H1 (cell line): ENCODE measurements around the gene MMS22L. TPM values are rescaled to one million over a fixed set of nuclear protein-coding genes. Genes with fewer than 3 reads are reported as not detected.

Source experiments
- CTCF ChIA-PET: fragments of 300-600 bp; sonication (Branson Sonifier 250); formaldehyde crosslinking; loops from one replicate; lab custom pipeline; 2021; ENCODE audit not compliant: partially characterized antibody; lab: Charles Lee
- POLR2A ChIA-PET: fragments of 300-600 bp; sonication (Branson Sonifier 250); formaldehyde crosslinking; loops from one replicate; lab custom pipeline; 2021; ENCODE audit warnings: inconsistent platforms; ENCODE audit not compliant: partially characterized antibody; lab: Charles Lee
- DNase-seq, 2 experiments: peaks; one replicate each; pipeline versions ENCODE4 v3.0.0 to v3.0.0-alpha.2; 2010 to 2022; ENCODE audit warnings: low spot score in 2 of 2, low read depth in 1 of 2, mixed read lengths in 1 of 2
- FAIRE-seq: peaks from 2 replicates; lab custom pipeline; 2011; peaks lifted over from hg19 to GRCh38; lab: Jason Lieb, UNC
- H2AFZ ChIP-seq: 2 replicates; pipeline ENCODE4 v1.8.1; 2012; ENCODE audit warnings: low read length, inconsistent platforms
- H2AK5ac ChIP-seq: 2 replicates; pipeline ENCODE4 v1.6.1; 2013; ENCODE audit warnings: low read depth, low read length
- H2BK120ac ChIP-seq: replicated peaks from 2 replicates; pipeline ENCODE3; 2013; ENCODE audit warnings: low read depth, low read length, inconsistent platforms
- H2BK12ac ChIP-seq: 2 replicates; pipeline ENCODE4 v1.6.1; 2013; ENCODE audit warnings: low read depth, low read length
- H2BK15ac ChIP-seq: 2 replicates; pipeline ENCODE4 v1.6.1; 2013; ENCODE audit warnings: low read length
- H2BK20ac ChIP-seq: 2 replicates; pipeline ENCODE4 v1.6.1; 2013; ENCODE audit warnings: low read length
- H2BK5ac ChIP-seq: 2 replicates; pipeline ENCODE4 v1.6.1; 2013; ENCODE audit warnings: low read depth, low read length
- H3K14ac ChIP-seq: 2 replicates; pipeline ENCODE4 v1.6.1; 2013; ENCODE audit warnings: inconsistent platforms; ENCODE audit not compliant: insufficient read length
- H3K18ac ChIP-seq: 2 replicates; pipeline ENCODE4 v1.6.1; 2013; ENCODE audit warnings: low read length; ENCODE audit errors: extremely low read depth
- H3K23ac ChIP-seq: 2 replicates; pipeline ENCODE4 v1.6.1; 2013; ENCODE audit warnings: inconsistent platforms; ENCODE audit not compliant: insufficient read length
- H3K23me2 ChIP-seq: 2 replicates; pipeline ENCODE4 v1.6.1; 2013; ENCODE audit warnings: low read depth, low read length
- H3K27ac ChIP-seq: 2 replicates; pipeline ENCODE4 v1.6.1; 2011; ENCODE audit warnings: low read depth, low read length, inconsistent platforms
- H3K27me3 ChIP-seq, 4 experiments: replicated peaks in 1 of 4; 1 replicate in 1 of 4; 2 replicates in 3 of 4; pipeline versions ENCODE4 v1.6.1 to v1.8.1; 2011 to 2013; ENCODE audit warnings: low read length in 3 of 4, mild to moderate bottlenecking in 3 of 4, inconsistent platforms in 2 of 4, mixed read lengths in 2 of 4, moderate library complexity in 1 of 4; ENCODE audit not compliant: control insufficient read depth in 3 of 4, insufficient read depth in 3 of 4; ENCODE audit errors: extremely low read depth in 1 of 4
- H3K36me3 ChIP-seq, 4 experiments: 2 replicates each; pipeline versions ENCODE4 v1.6.1 to v1.8.1; 2011 to 2013; ENCODE audit warnings: mild to moderate bottlenecking in 4 of 4, low read length in 3 of 4, moderate library complexity in 2 of 4, control low read depth in 1 of 4, inconsistent platforms in 1 of 4; ENCODE audit not compliant: insufficient read depth in 4 of 4, control insufficient read depth in 2 of 4
- H3K4ac ChIP-seq: replicated peaks from 2 replicates; pipeline ENCODE3; 2013; ENCODE audit warnings: low read length, low read depth, mixed read lengths, inconsistent platforms; ENCODE audit not compliant: insufficient read length
- H3K4me1 ChIP-seq, 4 experiments: replicated peaks in 1 of 4; 1 replicate in 1 of 4; 2 replicates in 3 of 4; pipeline versions ENCODE4 v1.6.1 to v1.8.1; 2011 to 2013; ENCODE audit warnings: low read length in 3 of 4, inconsistent platforms in 2 of 4, mixed read lengths in 1 of 4; ENCODE audit not compliant: insufficient read depth in 4 of 4, control insufficient read depth in 3 of 4
- H3K4me2 ChIP-seq, 2 experiments: 2 replicates each; pipeline versions ENCODE4 v1.6.1 to v1.8.1; 2011 to 2013; ENCODE audit warnings: low read depth in 2 of 2, low read length in 2 of 2, control low read depth in 1 of 2, inconsistent platforms in 1 of 2, mild to moderate bottlenecking in 1 of 2; ENCODE audit not compliant: insufficient read depth in 1 of 2
- H3K4me3 ChIP-seq, 4 experiments: fragments of 200-600, 300-600 bp in 1 of 4; sonication (generic), shearing (Covaris generic), sonication (Bioruptor Twin) in 1 of 4; 2 replicates each; pipeline versions ENCODE4 v1.5.1 to v1.8.1; 2011 to 2016; ENCODE audit warnings: low read length in 4 of 4, low read depth in 3 of 4, control low read depth in 2 of 4, inconsistent platforms in 2 of 4, mild to moderate bottlenecking in 2 of 4, mixed read lengths in 1 of 4, moderate library complexity in 1 of 4; ENCODE audit not compliant: insufficient read depth in 2 of 4; ENCODE audit errors: extremely low read depth in 1 of 4
- H3K56ac ChIP-seq: replicated peaks from 2 replicates; pipeline ENCODE3; 2013; ENCODE audit warnings: low read depth, mild to moderate bottlenecking, mixed read lengths, low read length, inconsistent platforms; ENCODE audit not compliant: insufficient read length
- H3K79me1 ChIP-seq: 2 replicates; pipeline ENCODE4 v1.6.1; 2013; ENCODE audit warnings: low read depth, low read length, control low read depth
- H3K79me2 ChIP-seq, 2 experiments: 2 replicates each; pipeline versions ENCODE4 v1.6.1 to v1.8.1; 2012 to 2013; ENCODE audit warnings: low read length in 2 of 2, mild to moderate bottlenecking in 2 of 2, inconsistent platforms in 1 of 2; ENCODE audit not compliant: insufficient read depth in 2 of 2, control insufficient read depth in 1 of 2
- H3K9ac ChIP-seq, 4 experiments: replicated peaks in 1 of 4; 1 replicate in 1 of 4; 2 replicates in 3 of 4; pipeline versions ENCODE4 v1.6.1 to v1.8.1; 2011 to 2013; ENCODE audit warnings: low read depth in 3 of 4, low read length in 3 of 4, control low read depth in 2 of 4, mild to moderate bottlenecking in 2 of 4, moderate library complexity in 2 of 4, inconsistent platforms in 1 of 4; ENCODE audit errors: extremely low read depth in 1 of 4
- H3K9me3 ChIP-seq, 2 experiments: 2 replicates each; pipeline versions ENCODE4 v1.6.1 to v1.8.1; 2012 to 2013; ENCODE audit warnings: mild to moderate bottlenecking in 2 of 2, moderate library complexity in 2 of 2, control low read depth in 1 of 2, inconsistent platforms in 1 of 2, low read depth in 1 of 2, low read length in 1 of 2, mixed read lengths in 1 of 2; ENCODE audit not compliant: insufficient read depth in 2 of 2
- H4K20me1 ChIP-seq, 2 experiments: replicated peaks in 1 of 2; 2 replicates each; pipeline versions ENCODE3 to v1.8.1; 2011 to 2013; ENCODE audit warnings: inconsistent platforms in 2 of 2, low read length in 2 of 2, mild to moderate bottlenecking in 1 of 2; ENCODE audit not compliant: insufficient read depth in 2 of 2, control insufficient read depth in 1 of 2
- H4K5ac ChIP-seq: 2 replicates; pipeline ENCODE4 v1.6.1; 2013; ENCODE audit warnings: low read length, low read depth, mixed read lengths, inconsistent platforms; ENCODE audit not compliant: insufficient read length
- H4K8ac ChIP-seq: 2 replicates; pipeline ENCODE4 v1.8.0; 2013; ENCODE audit warnings: mild to moderate bottlenecking, moderate library complexity, low read length, inconsistent platforms; ENCODE audit not compliant: insufficient read depth; ENCODE audit errors: extremely low read depth
- H4K91ac ChIP-seq: replicated peaks from 2 replicates; pipeline ENCODE3; 2013; ENCODE audit warnings: low read length, mixed read lengths, inconsistent platforms; ENCODE audit not compliant: insufficient read length
- CEBPB ChIP-seq: IDR thresholded peaks from 2 replicates; pipeline ENCODE4 v1.6.1; 2012; ENCODE audit warnings: low read depth, low read length
- CHD2 ChIP-seq: IDR thresholded peaks from 2 replicates; pipeline ENCODE4 v1.6.1; 2012; ENCODE audit warnings: low read length, improper control_type of control experiment
- JUN ChIP-seq: IDR thresholded peaks from 2 replicates; pipeline ENCODE4 v1.6.1; 2011; ENCODE audit warnings: low read depth, mild to moderate bottlenecking, improper control_type of control experiment, low read length
- MAX ChIP-seq: IDR thresholded peaks from 2 replicates; pipeline ENCODE4 v1.6.1; 2012; ENCODE audit warnings: inconsistent platforms
- RFX5 ChIP-seq: IDR thresholded peaks from 2 replicates; pipeline ENCODE4 v1.6.1; 2011; ENCODE audit warnings: low read depth, low read length, improper control_type of control experiment, borderline replicate concordance
- SAP30 ChIP-seq: fragments of 300-600 bp; sonication (generic); IDR thresholded peaks from 2 replicates; pipeline ENCODE4 v1.7.1; 2012; ENCODE audit warnings: low read length, moderate library complexity, mild to moderate bottlenecking, inconsistent platforms; ENCODE audit not compliant: insufficient read depth, insufficient replicate concordance
- SIRT6 ChIP-seq: IDR thresholded peaks from one replicate; pipeline ENCODE4 v1.7.1; 2012; ENCODE audit warnings: low read length, inconsistent platforms
- SP4 ChIP-seq: IDR thresholded peaks from 2 replicates; pipeline ENCODE4 v1.6.1; 2012; ENCODE audit warnings: low read length, inconsistent platforms
- SRF ChIP-seq: IDR thresholded peaks from 2 replicates; pipeline ENCODE4 v1.6.1; 2011; ENCODE audit warnings: mild to moderate bottlenecking, low read depth, low read length, moderate library complexity
- SUZ12 ChIP-seq: fragments of 200-600 bp; sonication (generic); IDR thresholded peaks from 2 replicates; pipeline ENCODE4 v1.6.1; 2012; ENCODE audit warnings: mild to moderate bottlenecking, inconsistent platforms, low read length, moderate library complexity, mixed read lengths
- TAF1 ChIP-seq: IDR thresholded peaks from 2 replicates; pipeline ENCODE4 v1.6.1; 2011; ENCODE audit warnings: mild to moderate bottlenecking, low read depth, low read length
- TCF12 ChIP-seq: IDR thresholded peaks from 2 replicates; pipeline ENCODE4 v1.6.1; 2011; ENCODE audit warnings: low read depth, mild to moderate bottlenecking, low read length
- TEAD4 ChIP-seq: IDR thresholded peaks from 2 replicates; pipeline ENCODE4 v1.6.1; 2012; ENCODE audit warnings: low read depth, low read length, inconsistent platforms, mixed read lengths
- ZNF274 ChIP-seq: IDR thresholded peaks from 2 replicates; pipeline ENCODE4 v1.7.0; 2012; ENCODE audit warnings: low read length, borderline replicate concordance; ENCODE audit errors: extremely low read depth
- WGBS, 2 experiments: shearing (Covaris generic) in 1 of 2; methylation state at CpG; one replicate each; pipeline versions ENCODE4 v1.1.6 to v1.1.7; 2013 to 2015; ENCODE audit warnings: low lambda C conversion rate in 2 of 2, mixed read lengths in 2 of 2, inconsistent platforms in 1 of 2, low coverage in 1 of 2, missing lambda C conversion rate in 1 of 2; ENCODE audit not compliant: insufficient replicate concordance in 2 of 2, insufficient coverage in 1 of 2, insufficient read length in 1 of 2; ENCODE audit errors: extremely low coverage in 1 of 2, missing lambda C conversion rate in 1 of 2; 5-methylcytosine and 5-hydroxymethylcytosine counted together
- polyA plus RNA-seq, 7 experiments: library from polyadenylated mRNA; depleted of rRNA in 3 of 7; stranded (reverse) in 5 of 7; unstranded in 2 of 7; fragments of >200 nt in 5 of 7; fragments of 200-250 nt in 2 of 7; gene quantifications; 1 replicate in 5 of 7; 2 replicates in 1 of 7; 4 replicates in 1 of 7; pipeline versions ENCODE4 v1.2.1 to v1.2.3, GENCODE V29; 2011 to 2013; ENCODE audit warnings: missing spikeins in 2 of 7, mixed read lengths in 2 of 7
- total RNA-seq: library from RNA; stranded (reverse); fragmentation: NEBNext Ultra II Directional; extraction: Animal tissue kit (Norgen Biotek cat#: 25700); gene quantifications from 2 replicates; pipeline ENCODE4 v1.2.1, GENCODE V29; 2021

The MMS22L gene
- total and polyA plus RNA-seq, 2 of the 8 experiments (the other 6 are each of a cell fraction or from before 2014, with no cell fraction given), result 11.1 to 32.6 TPM

- no peak overlapping the region for H4K5ac ChIP-seq
- H3K23ac ChIP-seq, result no peak overlapping the region
- no peaks in the 10 kb centered on the region for H3K36me3 ChIP-seq
- 69% methylated on average over 4 of the region's 4 CpGs; no CpG with 5 or more reads in 1 of the 2 experiments for WGBS, 2 experiments
- POLR2A ChIA-PET, result no interaction called here
- CTCF ChIA-PET, result interaction anchor here (0.7 to 2.4 kb wide), 3 partner anchors 58 to 542 kb away, joined by 3 to 12 read pairs (median 5); no protein-coding TSS in a partner anchor
- H2BK15ac ChIP-seq, result no peak overlapping the region
- no peak overlapping the region for H3K9ac ChIP-seq
- H2AFZ ChIP-seq, result no peak overlapping the region
- no peak overlapping the region for H3K4me3 ChIP-seq
- no peak overlapping the region for H3K4ac ChIP-seq
- no peak overlapping the region for H4K91ac ChIP-seq
- H4K8ac ChIP-seq, result no peak overlapping the region
- H2BK12ac ChIP-seq, result no peak overlapping the region
- no peak overlapping the region for H3K27ac ChIP-seq
- no peak for DNase-seq
- H3K79me2 ChIP-seq, result no peaks in the 10 kb centered on the region
- no peak overlapping the region for H3K4me2 ChIP-seq
- no peaks in the 10 kb centered on the region for H3K23me2 ChIP-seq
- H3K4me1 ChIP-seq, result no peaks in the 10 kb centered on the region
- no peak for FAIRE-seq
- H2AK5ac ChIP-seq, result no peak overlapping the region
- no peak overlapping the region for H2BK5ac ChIP-seq
- H3K14ac ChIP-seq, result no peak overlapping the region
- no peak overlapping the region for H3K18ac ChIP-seq
- no peaks in the 10 kb centered on the region for H4K20me1 ChIP-seq
- no peaks in the 10 kb centered on the region for H3K79me1 ChIP-seq
- no peak overlapping the region for H2BK20ac ChIP-seq
- no peaks in the 10 kb centered on the region for H3K9me3 ChIP-seq
- no peak overlapping the region for H2BK120ac ChIP-seq
- no peak overlapping the region for H3K56ac ChIP-seq
- H3K27me3 ChIP-seq, result no peaks in the 10 kb centered on the region
- no peak for TF ChIP-seq MAX
- TF ChIP-seq SRF, result no peak
- no peak for TF ChIP-seq TAF1
- no peak for TF ChIP-seq SIRT6
- no peak for TF ChIP-seq TCF12
- TF ChIP-seq SP4, result no peak
- no peak for TF ChIP-seq JUN
- TF ChIP-seq ZNF274, result no peak
- no peak for TF ChIP-seq CEBPB
- no peak for TF ChIP-seq SAP30
- TF ChIP-seq SUZ12, result no peak
- TF ChIP-seq RFX5, result no peak
- no peak for TF ChIP-seq TEAD4
- TF ChIP-seq CHD2, result no peak
Measured at GRCh38 chr6:97128507-97128906, 154.5 kb downstream of the MMS22L start.
